Tibial nerve (tissue), 3 donors: Measurements from ENCODE around the gene TRPM1.

Experiments used
- CTCF ChIP-seq, 5 experiments: fragments of 200-600 bp in 3 of 5; fragments of 450-650 bp in 2 of 5; sonication (generic) in 3 of 5; IDR thresholded peaks; one replicate each; pipeline ENCODE4 v1.5.1; 2016 to 2019; ENCODE audit warnings: antibody characterized with exemption in 5 of 5, mild to moderate bottlenecking in 3 of 5, moderate library complexity in 2 of 5
- POLR2A ChIP-seq, 2 donors: fragments of 450-650 bp; IDR thresholded peaks; one replicate each; pipeline ENCODE4 v1.6.1; 2017; ENCODE audit warnings: antibody characterized with exemption in 2 of 2, mild to moderate bottlenecking in 2 of 2, moderate library complexity in 2 of 2

GRCh38 chr15:31098491-31098917 is 3.0 kb downstream of the TRPM1 start:
- TF ChIP-seq CTCF (IDR thresholded peaks at IDR 0.05) = no peak
- no peak for TF ChIP-seq POLR2A (IDR thresholded peaks at IDR 0.05)
